Suppressor macrophage (primary cell): ENCODE data around the gene FEM1A.
"Not testable (repeated sequence)": the region's sequence is repeated elsewhere in the genome, so short reads cannot be mapped to it uniquely, and the experiment has no call there.

Experiments
- DNase-seq, 4 experiments: peaks; one replicate each; pipeline ENCODE4 v3.0.0-alpha.2; 2020 to 2022

FEM1A gene

DNA sequence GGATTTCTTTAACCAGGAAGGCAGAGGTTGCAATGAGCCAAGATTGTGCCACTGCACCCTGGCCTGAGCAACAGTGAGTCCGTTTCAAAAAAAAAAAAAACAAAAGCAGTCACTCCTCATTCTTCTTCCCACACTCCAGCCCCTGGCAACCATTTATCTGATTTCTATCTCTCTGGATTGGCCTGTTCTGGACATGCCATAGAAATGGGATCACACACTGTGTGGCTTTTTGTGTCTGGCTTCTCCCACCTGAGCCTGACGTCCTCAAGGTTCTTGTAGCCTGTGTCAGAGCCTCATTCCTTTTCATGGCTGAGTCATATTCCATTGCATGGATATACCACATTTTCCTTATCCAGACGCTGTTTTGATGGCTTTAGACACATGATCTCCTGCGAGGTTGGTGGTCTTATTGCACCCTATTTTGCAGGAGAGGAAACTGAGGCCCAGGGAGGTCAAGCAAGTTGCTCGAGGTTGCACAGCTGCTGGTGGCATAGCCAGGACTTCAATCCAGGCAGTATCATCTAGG lies 15.8 kb upstream of the FEM1A start:
- DNase-seq = no peak

DNA sequence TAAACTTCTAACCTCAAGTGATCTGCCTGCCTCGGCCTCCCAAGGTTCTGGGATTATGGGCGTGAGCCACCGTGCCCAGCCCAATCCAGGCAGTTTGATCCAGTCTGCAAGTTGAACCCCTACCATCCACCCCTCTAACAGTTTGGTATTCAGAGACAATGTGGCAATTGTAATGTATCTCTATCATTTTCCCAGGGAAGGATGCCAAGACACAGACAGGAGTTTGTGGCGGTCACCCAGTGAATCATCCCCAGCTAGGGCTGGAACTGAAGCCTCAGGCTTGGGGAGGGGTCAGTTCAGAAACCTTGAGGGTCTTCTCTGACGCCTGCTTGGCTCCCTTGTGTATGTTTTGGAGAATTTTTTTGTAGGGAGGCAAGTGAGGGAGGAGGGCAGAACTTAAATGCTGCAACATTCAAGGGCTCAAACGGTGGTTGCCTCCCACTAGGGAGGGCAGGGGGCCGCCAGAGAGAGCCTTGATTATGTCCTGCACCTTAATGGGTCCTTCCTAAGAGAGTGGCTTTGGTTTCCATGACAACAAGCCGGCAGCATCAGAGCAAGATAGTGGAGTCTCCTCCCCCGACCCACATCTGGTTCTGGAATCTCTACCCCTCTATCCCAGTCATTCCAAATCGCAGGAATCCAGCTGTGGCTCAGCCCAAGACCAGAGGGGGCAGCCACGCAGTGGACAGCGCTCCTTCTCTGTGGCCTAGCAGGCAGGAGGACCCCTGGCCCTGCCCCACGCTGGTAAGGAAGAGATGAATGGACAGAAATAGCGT lies 14.9 kb upstream of the FEM1A start:
- DNase-seq = no peak

GRCh38 chr19:4778124-4778523 lies 13.4 kb upstream of the FEM1A start:
- not testable (repeated sequence) for DNase-seq

DNA sequence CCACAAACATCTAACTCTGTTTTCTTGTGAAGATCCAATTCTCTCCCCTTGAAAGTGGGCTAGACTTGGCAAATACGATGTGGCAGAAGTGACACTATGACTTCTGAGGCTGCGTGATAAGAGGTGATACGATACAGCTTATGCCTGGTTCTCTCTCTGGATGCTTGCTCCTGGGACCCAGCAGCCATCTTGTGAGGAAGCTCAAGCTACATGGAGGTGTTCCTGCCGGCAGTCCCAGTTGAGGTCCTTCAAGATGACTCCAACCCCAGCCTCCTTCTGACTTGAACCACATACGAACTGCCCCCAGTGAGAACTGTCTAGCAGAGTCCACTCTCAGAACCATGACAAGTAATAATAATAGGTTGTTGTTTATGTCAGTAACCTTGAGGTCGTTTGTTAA lies 10.7 kb upstream of the FEM1A start:
- DNase-seq = no peak

- no peak for DNase-seq
These were observed 9.7 kb upstream of the FEM1A start for GRCh38 chr19:4781801-4782200.

- not testable (repeated sequence) for DNase-seq
These were observed 5.0 kb upstream of the FEM1A start for GRCh38 chr19:4786412-4787016.

GRCh38 chr19:4792019-4792865 lies 708 bp downstream of the FEM1A start:
- not testable (repeated sequence) for DNase-seq

DNA sequence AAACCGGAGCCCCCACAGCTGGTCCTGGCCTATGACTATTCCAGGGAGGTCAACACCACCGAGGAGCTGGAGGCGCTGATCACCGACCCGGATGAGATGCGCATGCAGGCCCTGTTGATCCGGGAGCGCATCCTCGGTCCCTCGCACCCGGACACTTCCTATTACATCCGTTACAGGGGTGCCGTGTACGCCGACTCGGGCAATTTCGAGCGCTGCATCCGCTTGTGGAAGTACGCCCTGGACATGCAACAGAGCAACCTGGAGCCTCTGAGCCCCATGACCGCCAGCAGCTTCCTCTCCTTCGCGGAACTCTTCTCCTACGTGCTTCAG lies 1.3 kb downstream of the FEM1A start:
- DNase-seq = not testable (repeated sequence)

GRCh38 chr19:4793278-4793677 lies 1.7 kb downstream of the FEM1A start:
- DNase-seq = not testable (repeated sequence)

DNA sequence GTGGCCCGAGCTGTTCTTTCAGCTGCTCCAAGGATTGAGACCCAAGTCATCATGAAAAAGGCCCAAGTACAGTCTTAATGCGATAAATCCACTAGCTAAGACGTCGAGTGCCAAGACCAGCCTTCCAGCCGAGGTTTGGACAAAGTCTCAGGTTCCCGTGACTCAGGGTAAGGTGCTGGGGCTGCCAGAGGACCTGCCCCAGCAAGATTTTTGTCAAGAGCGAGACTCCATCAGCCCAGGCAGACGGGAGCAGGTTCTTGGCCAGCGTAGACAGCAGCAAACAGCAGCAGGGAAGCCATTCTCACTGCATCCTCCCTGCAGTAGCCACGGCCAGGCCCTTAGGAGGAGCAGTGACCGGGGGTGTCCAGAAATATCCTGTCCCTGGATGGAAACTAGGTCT lies 3.4 kb downstream of the FEM1A start:
- DNase-seq = no peak

DNA sequence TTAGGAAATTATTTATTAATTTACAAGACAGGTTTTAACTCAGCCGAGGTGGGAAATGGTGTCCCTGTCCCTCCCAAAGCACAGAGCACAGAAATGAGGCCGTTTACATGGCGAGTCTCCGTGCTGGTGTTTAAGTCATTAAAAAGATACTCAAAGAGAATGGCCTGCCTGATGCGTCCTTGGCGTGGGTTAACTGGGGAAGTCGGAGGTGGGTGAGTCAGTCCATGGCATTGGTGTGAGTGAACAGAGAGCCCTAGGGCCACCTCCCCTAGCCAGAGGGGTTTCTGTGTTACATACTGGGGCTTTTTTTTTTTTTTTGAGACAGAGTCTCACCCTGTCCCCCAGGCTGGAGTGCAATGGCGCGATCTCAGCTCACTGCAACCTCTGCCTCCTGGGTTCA lies 3.9 kb downstream of the FEM1A start:
- DNase-seq = peak in 2 of 4 experiments; percentile 35 to 41

DNA sequence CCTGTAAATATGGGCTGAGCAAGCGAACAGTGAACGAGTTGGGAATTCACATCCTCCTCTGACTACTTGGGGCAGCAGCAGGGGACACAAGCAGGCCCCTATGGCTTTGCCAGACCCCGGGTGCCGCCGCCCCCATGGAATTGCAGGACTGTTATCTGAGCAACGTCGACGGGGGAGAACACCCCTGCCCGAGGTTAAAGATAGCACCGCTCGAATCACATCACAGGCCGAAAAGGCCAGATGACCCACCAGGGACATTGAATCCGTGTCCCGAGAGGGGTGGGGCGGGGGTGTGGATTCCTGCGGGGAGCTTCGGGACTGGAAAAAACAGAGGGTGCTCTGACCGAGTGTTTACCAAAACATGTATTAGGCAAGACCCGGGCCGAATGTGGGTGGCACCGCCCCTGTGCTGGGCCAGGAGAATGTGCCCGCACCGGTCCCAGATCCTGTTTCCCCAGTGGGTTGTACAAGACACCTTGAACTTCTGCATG lies 9.1 kb downstream of the FEM1A start:
- DNase-seq = no peak

GRCh38 chr19:4801085-4801619 lies 9.6 kb downstream of the FEM1A start:
- no peak for DNase-seq

GRCh38 chr19:4802711-4803110 lies 11.2 kb downstream of the FEM1A start:
- no peak for DNase-seq

DNA sequence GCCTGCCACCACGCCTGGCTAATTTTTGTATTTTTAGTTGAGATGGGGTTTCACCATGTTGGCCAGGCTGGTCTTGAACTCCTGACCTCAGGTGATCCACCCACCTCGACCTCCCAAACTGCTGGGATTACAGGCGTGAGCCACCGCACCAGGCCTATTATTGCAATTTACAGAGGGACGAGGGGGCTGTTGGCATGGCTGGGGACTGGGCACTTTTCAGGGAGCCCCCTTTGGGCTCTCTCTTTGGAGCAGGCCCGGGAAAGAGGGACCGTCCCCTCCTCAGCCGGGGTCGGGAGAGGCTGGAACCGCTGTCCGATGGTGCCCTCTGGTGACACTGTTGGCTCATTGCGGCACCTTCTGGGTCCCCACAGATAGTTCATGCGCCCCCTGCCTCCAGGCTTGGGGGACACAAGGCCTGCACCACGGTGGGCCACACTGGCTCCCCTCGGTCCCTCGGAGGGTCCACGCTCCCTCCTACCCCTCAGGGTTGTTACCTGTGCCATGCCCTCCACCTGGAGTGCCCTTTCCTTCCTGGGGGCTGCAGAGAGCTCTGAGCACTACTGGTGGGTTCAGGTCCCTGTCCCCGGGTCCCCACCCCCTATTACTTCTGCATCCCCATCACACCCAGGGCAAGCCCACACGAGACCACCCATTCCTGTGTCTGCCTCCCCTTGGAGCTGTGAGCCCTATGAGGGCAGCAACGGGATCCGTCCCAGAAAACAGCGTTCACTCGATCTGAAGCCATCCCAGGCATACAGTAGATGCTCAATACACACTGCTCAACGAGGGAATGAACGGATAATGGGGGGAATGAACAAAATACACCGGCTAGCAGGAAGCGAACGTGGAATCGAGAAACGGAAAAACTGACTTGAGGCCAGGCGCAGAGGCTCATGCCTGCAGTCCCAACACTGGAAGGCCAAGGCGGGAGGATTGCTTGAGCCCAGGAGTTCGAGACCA lies 12.5 kb downstream of the FEM1A start:
- peak; percentile 67 to 80 (median 72) for DNase-seq

- not testable (repeated sequence) for DNase-seq
These were observed 13.6 kb downstream of the FEM1A start for GRCh38 chr19:4805140-4805539.

- no peak for DNase-seq
These were observed 14.8 kb downstream of the FEM1A start for GRCh38 chr19:4806384-4806783.

DNA sequence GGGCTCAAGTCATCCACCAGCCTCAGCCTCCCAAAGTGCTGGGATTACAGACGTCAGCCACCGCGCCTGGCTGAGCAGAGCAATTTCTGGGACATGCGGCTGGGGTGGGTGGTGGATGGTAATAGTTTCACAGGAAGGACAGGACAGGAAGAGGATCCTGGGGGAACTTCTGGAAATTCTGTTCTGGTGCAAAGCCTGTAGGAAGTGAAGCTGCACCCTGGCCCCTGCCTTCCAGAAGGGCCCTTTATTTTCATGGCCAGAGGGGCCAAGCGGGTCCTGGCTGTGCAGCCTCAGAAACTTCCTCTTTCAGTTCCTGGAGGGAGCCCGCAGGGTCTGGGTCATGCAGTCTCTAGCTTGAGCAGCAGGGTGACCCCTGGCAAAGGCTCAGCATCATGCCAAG lies 15.7 kb downstream of the FEM1A start:
- DNase-seq = peak; percentile 88 to 93 (median 92)

GRCh38 chr19:4811328-4812131 lies 20.0 kb downstream of the FEM1A start:
- peak; percentile 76 to 90 (median 86) for DNase-seq

- DNase-seq = no peak
These were observed 23.3 kb downstream of the FEM1A start for GRCh38 chr19:4814625-4815425.
